Fibroblast of upper back skin (primary cell): ENCODE measurements around the gene SVIL.
"Not testable (repeated sequence)": the region's sequence is repeated elsewhere in the genome, so short reads cannot be mapped to it uniquely, and the experiment has no call there.

Experiments
- DNase-seq: peaks from one replicate; pipeline ENCODE4 v3.0.0-alpha.2; 2013

SVIL gene

GRCh38 chr10:29448756-29449592 lies 185.8 kb downstream of the SVIL start:
- DNase-seq = peak; percentile 49

- DNase-seq = no peak
Observed at GRCh38 chr10:29448125-29448524, 186.6 kb downstream of the SVIL start.

GRCh38 chr10:29446327-29446726 lies 188.4 kb downstream of the SVIL start:
- DNase-seq = peak; percentile 61

- peak; percentile 18 for DNase-seq
Observed at GRCh38 chr10:29443745-29444523, 190.8 kb downstream of the SVIL start.

- DNase-seq = no peak
Observed at GRCh38 chr10:29440981-29441380, 193.8 kb downstream of the SVIL start.

- not testable (repeated sequence) for DNase-seq
Observed at GRCh38 chr10:29439005-29439404, 195.8 kb downstream of the SVIL start.

- peak; percentile 59 for DNase-seq
Observed at GRCh38 chr10:29438271-29438670, 196.5 kb downstream of the SVIL start.

DNA sequence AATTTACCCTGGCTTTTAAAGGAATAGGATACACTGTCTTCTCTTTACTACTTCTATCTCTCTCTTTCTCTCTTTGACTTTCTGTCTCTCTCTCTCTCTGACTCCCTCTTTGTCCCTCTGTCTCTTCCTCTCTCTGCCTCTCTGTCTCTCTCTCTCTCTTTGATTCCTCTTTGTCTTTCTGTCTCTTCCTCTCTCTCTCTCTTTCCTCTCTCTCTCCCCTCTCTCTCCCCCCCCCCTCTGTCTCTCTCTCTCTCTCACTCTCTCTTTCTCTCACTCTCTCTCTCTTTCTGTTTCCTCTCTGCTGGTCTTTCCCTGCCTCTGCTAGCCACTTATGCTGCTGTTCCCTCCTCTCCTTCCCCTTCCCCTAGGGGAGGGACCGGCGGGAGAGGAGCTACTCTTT lies 196.9 kb downstream of the SVIL start:
- DNase-seq = no peak

DNA sequence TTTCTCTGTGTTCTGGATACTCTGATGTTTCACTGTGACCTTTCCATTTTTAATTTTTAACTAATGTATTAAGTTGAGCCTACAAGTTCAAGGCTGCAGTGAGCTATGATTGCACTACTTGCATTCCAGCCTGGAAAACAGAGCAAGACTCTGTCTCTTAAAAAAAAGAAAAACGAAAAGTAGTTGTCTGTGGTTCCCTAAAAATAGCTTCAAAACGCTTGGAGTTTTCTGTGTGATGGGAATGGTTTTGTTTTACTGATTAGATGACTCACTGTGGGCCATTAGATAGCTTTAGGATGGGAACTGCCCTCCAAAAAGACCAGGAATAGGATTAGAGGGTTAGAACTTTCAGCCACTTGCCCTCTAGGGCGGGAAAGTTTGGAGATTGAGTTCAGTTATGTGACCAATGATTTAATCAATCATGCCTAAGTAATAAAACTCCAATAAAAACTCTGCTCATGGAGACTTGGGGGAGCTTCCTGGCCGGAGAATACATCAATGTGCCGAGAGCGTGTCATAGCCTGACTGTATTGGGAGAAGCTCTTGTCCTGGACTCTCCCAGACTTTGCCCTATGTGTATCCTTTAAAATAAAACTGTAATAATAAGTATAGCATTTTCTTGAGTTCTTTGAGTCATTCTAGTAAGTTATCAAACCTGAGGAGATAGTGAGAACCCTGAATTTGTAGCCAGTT lies 198.8 kb downstream of the SVIL start:
- peak; percentile 63 for DNase-seq

DNA sequence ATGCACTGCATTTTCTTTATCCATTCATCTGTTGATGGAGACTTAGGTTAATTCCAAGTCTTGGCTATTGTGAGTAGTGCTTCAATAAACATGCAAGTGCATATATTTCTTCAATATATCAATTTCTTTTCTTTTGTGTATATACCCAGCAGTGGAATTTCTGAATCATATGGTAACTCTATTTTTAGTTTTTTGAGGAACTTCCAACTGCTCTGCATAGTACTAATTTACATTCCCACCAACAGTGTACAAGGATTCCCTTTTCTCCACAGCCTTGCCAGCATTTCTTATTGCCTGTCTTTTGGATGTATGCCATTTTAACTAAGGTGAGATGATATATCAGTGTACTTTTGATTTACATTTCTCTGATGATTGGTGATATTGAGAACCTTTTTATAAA lies 200.7 kb downstream of the SVIL start:
- DNase-seq = peak; percentile 34

- DNase-seq = no peak
Observed at GRCh38 chr10:29431711-29432110, 203.1 kb downstream of the SVIL start.

GRCh38 chr10:29430101-29430500 lies 204.7 kb downstream of the SVIL start:
- DNase-seq = peak; percentile 72

DNA sequence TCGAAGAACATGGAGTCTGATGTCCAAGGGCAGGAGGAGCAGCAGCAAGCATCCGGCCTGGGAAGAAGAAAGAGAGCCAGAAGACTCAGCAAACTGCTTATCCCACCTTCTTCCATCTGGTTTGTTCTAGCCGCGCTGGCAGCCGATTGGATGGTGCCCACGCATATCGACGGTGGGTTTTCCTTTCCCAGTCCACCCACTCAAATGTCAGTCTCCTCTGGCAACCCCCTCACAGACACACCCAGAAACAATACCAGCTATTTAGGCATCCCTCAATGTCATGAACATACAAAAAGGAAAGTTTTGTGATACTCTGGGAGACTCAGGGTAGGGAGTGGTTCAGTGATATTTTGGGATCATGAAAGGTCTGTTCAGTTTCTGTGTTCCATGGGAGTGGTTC lies 206.3 kb downstream of the SVIL start:
- no peak for DNase-seq

- no peak for DNase-seq
Observed at GRCh38 chr10:29427667-29428066, 207.1 kb downstream of the SVIL start.

DNA sequence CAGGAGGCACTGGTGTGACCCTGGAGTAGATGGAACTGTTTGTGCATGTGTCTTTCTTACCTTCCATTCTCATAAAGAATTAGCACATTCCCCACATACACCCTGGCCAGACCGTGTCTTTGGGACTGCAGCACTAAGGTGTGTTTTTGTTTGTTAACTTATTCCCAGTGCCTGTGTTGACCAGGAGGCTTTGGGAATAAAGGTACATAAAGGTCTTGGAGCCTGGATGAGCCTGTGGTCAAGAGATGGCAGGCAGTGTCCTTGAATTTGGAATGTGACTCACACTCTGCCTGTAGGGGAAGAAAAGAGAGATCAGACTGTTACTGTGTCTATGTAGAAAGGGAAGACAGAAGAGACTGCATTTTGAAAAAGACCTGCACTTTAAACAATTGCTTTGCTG lies 208.4 kb downstream of the SVIL start:
- no peak for DNase-seq

- no peak for DNase-seq
Observed at GRCh38 chr10:29424017-29424416, 210.8 kb downstream of the SVIL start.

DNA sequence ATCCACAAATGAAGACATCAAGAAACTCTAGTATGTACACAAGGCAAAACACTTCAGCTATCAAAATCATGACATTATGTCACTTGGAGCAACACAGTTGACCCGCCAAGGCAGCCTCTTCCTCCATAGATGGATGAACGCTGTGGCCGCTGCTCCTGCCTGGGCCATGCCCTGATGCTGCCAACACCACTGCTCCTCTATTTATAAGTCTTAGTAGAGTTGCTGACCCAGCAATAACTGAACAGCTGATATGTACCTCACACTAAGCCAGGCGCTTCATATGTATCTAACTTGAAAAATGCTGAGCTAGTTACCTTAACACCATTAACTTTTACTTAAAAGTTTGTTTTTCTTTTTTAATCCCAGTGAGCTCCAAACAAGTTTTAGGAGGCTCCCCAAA lies 214.0 kb downstream of the SVIL start:
- DNase-seq = no peak

DNA sequence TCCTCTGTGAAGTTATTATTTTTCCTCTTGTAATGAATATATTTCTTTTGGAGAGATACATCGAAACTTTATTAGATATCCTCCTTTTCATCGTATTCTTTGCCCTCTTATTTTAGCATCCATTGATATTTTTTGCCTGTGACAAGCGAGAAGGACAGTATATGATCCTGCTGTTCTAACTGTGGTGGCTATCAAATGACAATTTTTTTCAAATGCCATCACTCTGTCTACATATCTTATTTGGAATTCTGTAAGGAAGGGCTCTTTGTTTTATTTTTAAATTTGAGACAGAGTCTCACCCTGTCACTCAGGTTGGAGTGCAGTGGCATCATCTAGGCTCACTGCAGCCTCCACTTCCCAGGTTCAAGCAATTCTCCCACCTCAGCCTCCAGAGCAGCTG lies 217.4 kb downstream of the SVIL start:
- DNase-seq = no peak

GRCh38 chr10:29415876-29416275 lies 218.9 kb downstream of the SVIL start:
- no peak for DNase-seq

- DNase-seq = no peak
Observed at GRCh38 chr10:29414501-29414900, 220.3 kb downstream of the SVIL start.

GRCh38 chr10:29412485-29412884 lies 222.3 kb downstream of the SVIL start:
- no peak for DNase-seq

DNA sequence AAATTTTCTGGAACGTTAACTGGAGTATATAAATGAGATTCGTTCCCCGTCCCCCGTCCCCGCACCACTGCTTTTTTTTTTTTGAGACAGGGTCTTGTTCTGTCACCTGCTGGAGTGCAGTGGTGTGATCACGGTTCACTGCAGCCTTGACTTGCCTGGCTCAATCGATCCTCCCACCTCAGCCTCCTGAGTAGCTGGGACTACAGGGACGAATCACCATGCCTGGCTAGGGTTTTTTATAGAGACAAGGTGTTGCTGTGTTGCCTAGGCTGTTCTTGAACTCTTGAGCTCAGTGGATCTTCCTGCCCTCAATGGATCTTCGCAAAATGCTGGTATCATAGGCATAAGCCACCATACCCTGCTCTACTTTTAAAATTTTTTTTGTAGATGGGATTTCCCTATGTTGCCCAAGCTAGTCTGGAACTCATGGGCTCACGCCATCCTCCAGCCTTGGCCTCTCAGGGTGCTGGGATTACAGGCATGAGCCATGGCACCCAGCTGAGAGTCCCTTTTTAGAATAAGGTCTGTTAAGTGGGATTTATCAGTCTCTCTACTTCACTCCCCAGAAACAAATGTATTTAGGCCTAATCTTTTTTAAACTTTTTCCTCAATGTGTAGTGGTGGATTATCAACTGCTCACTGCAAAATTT lies 223.0 kb downstream of the SVIL start:
- no peak for DNase-seq
